ENCODE results near the gene EXOSC9. TPM values are rescaled to one million over a fixed set of nuclear protein-coding genes. Genes with fewer than 3 reads are reported as not detected.

EXOSC9 gene
- total and polyA plus RNA-seq, 2 of the 8 experiments (the other 6 are each of a cell fraction or from before 2014, with no cell fraction given) = 33.2 to 54.9 TPM

GRCh38 chr4:121765971-121766538, 35.1 kb upstream of the EXOSC9 start:
- Histone ChIP-seq H3K79me1 (ENCODE audit: low read depth, low read length) (no peaks in the 10 kb centered on the region), H2BK120ac (replicated peaks; ENCODE audit: low read depth, low read length) (no peak overlapping the region), H3K4ac (replicated peaks; ENCODE audit: insufficient read length, low read depth, low read length) (no peak overlapping the region), H4K5ac (ENCODE audit: insufficient read length, low read depth, low read length) (no peak overlapping the region), H3K23ac (ENCODE audit: insufficient read length) (no peak overlapping the region), H3K27ac (ENCODE audit: low read depth, low read length) (no peak overlapping the region), H3K4me1 (replicated peaks in 1 of 4; ENCODE audit: control insufficient read depth in 3 of 4, insufficient read depth in 4 of 4, low read length in 3 of 4) (peaks cover 0 to 11% (median 7%) of the 10 kb centered on the region in 4 experiments; a peak in 3 of 7 replicates), H2BK15ac (ENCODE audit: low read length) (no peak overlapping the region), H3K56ac (replicated peaks; ENCODE audit: insufficient read length, low read depth, low read length) (no peak overlapping the region), H2AK5ac (ENCODE audit: low read depth, low read length) (no peak overlapping the region), H4K91ac (replicated peaks; ENCODE audit: insufficient read length, low read length) (no peak overlapping the region), H3K4me2 (ENCODE audit: insufficient read depth in 1 of 2, low read depth in 2 of 2, low read length in 2 of 2) (peak overlapping the region; percentile 87 to 96), H3K18ac (ENCODE audit: extremely low read depth, low read length) (no peak overlapping the region), H4K20me1 (replicated peaks in 1 of 2; ENCODE audit: control insufficient read depth in 1 of 2, insufficient read depth in 2 of 2, low read length in 2 of 2) (no peaks in the 10 kb centered on the region), H2BK20ac (ENCODE audit: low read length) (no peak overlapping the region), H4K8ac (ENCODE audit: extremely low read depth, insufficient read depth, low read length) (no peak overlapping the region; the same call in 1 of the 2 replicates), H3K9ac (replicated peaks in 1 of 4; ENCODE audit: extremely low read depth in 1 of 4, low read depth in 3 of 4, low read length in 3 of 4) (no peak overlapping the region), H3K23me2 (ENCODE audit: low read depth, low read length) (peaks cover 9% of the 10 kb centered on the region), H3K79me2 (ENCODE audit: control insufficient read depth in 1 of 2, insufficient read depth in 2 of 2, low read length in 2 of 2) (no peaks in the 10 kb centered on the region), H3K36me3 (ENCODE audit: control insufficient read depth in 2 of 4, insufficient read depth in 4 of 4, low read length in 3 of 4) (no peaks in the 10 kb centered on the region), H3K4me3 (ENCODE audit: extremely low read depth in 1 of 4, insufficient read depth in 2 of 4, low read depth in 3 of 4, low read length in 4 of 4) (peak overlapping the region in 1 of 4 experiments; percentile 76; a peak in 2 of 8 replicates), H3K14ac (ENCODE audit: insufficient read length) (no peak overlapping the region), H3K9me3 (ENCODE audit: insufficient read depth in 2 of 2, low read depth in 1 of 2, low read length in 1 of 2) (no peaks in the 10 kb centered on the region), H2BK12ac (ENCODE audit: low read depth, low read length) (no peak overlapping the region), H2BK5ac (ENCODE audit: low read depth, low read length) (no peak overlapping the region), H2AFZ (ENCODE audit: low read length) (no peak overlapping the region), H3K27me3 (replicated peaks in 1 of 4; ENCODE audit: control insufficient read depth in 3 of 4, extremely low read depth in 1 of 4, insufficient read depth in 3 of 4, low read length in 3 of 4) (peaks cover 17 to 55% (median 38%) of the 10 kb centered on the region in 4 experiments)
- WGBS, 2 experiments (ENCODE audit: extremely low coverage in 1 of 2, insufficient coverage in 1 of 2, insufficient read length in 1 of 2, insufficient replicate concordance in 2 of 2, low coverage in 1 of 2, low lambda C conversion rate in 2 of 2, missing lambda C conversion rate in 1 of 2) = 49% methylated on average over 9 of the region's 9 CpGs; no CpG with 5 or more reads in 1 of the 2 experiments
- TF ChIP-seq USF2 (IDR thresholded peaks at IDR 0.05; ENCODE audit: low read length) (0 out of 2 replicates have a peak, but pooled peaks have one; percentile 25), TAF7 (optimal IDR thresholded peaks at IDR 0.05; ENCODE audit: borderline replicate concordance, low read depth, low read length) (no peak), FOSL1 (IDR thresholded peaks at IDR 0.05; ENCODE audit: insufficient read depth, low read depth, low read length) (no peak), PHF8 (conservative IDR thresholded peaks at IDR 0.05; ENCODE audit: low read depth, low read length) (no peak)
- POLR2A ChIA-PET (ENCODE audit: partially characterized antibody) = interaction anchor here (0.8 to 3.2 kb wide), 8 partner anchors 11 to 58 kb away, joined by 3 to 13 read pairs (median 4); partner anchors contain the start of gene CCNA2
- CTCF ChIA-PET (ENCODE audit: partially characterized antibody) = interaction anchor here (1.2 to 2.8 kb wide), 5 partner anchors 12 to 42 kb away, joined by 3 to 10 read pairs (median 4); no protein-coding TSS in a partner anchor
- no peak for DNase-seq (ENCODE audit: low read depth in 1 of 2, low spot score in 2 of 2)
- no peak for FAIRE-seq

Data from H1 (cell line).